Osteoblast (primary cell): ENCODE measurements around the gene SAP30L. TPM values are rescaled to one million over a fixed set of nuclear protein-coding genes. Genes with fewer than 3 reads are reported as not detected.
A peak's percentile ranks its signal among the peaks of the same experiment; 100 is the strongest.

Experiments used
- DNase-seq: peaks from one replicate; pipeline ENCODE4 v3.0.0; 2011; ENCODE audit warnings: low spot score, mixed read lengths; ENCODE audit not compliant: insufficient read length; ENCODE audit errors: missing footprints
- H2AFZ ChIP-seq: 2 replicates; pipeline ENCODE4 v1.6.0; 2011; ENCODE audit warnings: mild to moderate bottlenecking, low read length
- H3K27ac ChIP-seq: 2 replicates; pipeline ENCODE4 v1.5.1; 2011; ENCODE audit warnings: mild to moderate bottlenecking, low read depth, low read length, moderate library complexity
- H3K27me3 ChIP-seq: 2 replicates; pipeline ENCODE4 v1.6.0; 2012; ENCODE audit warnings: mild to moderate bottlenecking, control low read depth, inconsistent platforms, low read length, moderate library complexity; ENCODE audit not compliant: insufficient read depth
- H3K36me3 ChIP-seq: 2 replicates; pipeline ENCODE4 v1.5.1; 2011; ENCODE audit warnings: mild to moderate bottlenecking, low read length, control low read depth, moderate library complexity; ENCODE audit not compliant: insufficient read depth
- H3K4me1 ChIP-seq: 2 replicates; pipeline ENCODE4 v1.5.1; 2011; ENCODE audit warnings: mild to moderate bottlenecking, low read length, control low read depth, moderate library complexity; ENCODE audit not compliant: insufficient read depth
- H3K4me2 ChIP-seq: 2 replicates; pipeline ENCODE4 v1.6.0; 2011; ENCODE audit warnings: mild to moderate bottlenecking, low read length; ENCODE audit not compliant: insufficient read depth
- H3K4me3 ChIP-seq: fragments of 200-600 bp; sonication (generic); 3 replicates; pipeline ENCODE4 v1.5.1; 2012; ENCODE audit warnings: mild to moderate bottlenecking, low read length, inconsistent platforms; ENCODE audit not compliant: insufficient read depth
- H3K79me2 ChIP-seq: 2 replicates; pipeline ENCODE4 v1.6.0; 2012; ENCODE audit warnings: mild to moderate bottlenecking, low read length, control low read depth, inconsistent platforms; ENCODE audit not compliant: insufficient read depth
- H3K9me3 ChIP-seq: 2 replicates; pipeline ENCODE4 v1.5.1; 2011; ENCODE audit warnings: low read depth, low read length, control low read depth
- H4K20me1 ChIP-seq: 2 replicates; pipeline ENCODE4 v1.6.0; 2012; ENCODE audit warnings: mild to moderate bottlenecking, low read length, control low read depth; ENCODE audit not compliant: insufficient read depth
- total RNA-seq: library from RNA; depleted of rRNA; stranded (reverse); fragments of >200 nt; gene quantifications from 2 replicates; pipeline ENCODE4 v1.2.3, GENCODE V29; 2012
- TF ChIP-seq, protein P1 (sequence below): IDR thresholded peaks from 2 replicates; pipeline ENCODE4 v1.5.1; 2011; ENCODE audit warnings: mild to moderate bottlenecking, low read depth, low read length, moderate library complexity; ENCODE audit errors: extremely low read depth

Gene SAP30L
- total RNA-seq, 1 donor, result 32.2 TPM

DNA sequence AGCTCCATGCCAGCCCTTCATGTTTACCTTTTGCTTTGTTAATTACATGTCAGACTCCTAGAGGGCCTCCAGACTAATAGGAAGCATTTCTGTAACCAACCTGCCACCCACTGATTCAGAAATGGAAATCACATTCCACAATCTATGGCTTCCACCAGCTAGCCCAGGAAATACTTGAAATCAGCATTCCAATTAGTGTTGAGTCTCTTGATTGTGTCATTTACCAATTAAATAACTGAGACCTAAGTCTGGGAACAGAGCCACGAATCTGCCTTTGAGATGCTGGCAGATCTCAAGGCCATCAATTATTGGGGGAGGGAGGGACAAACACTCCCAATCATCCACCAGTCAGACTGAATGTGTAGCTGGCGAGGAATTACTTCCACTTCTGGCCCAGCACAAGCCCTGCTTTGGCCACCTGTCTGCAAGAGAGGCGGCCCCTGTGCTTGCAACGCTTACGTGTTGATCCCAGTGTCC is 27.4 kb upstream of the SAP30L start:
- no peak overlapping the region for H3K4me2 ChIP-seq
- no peak overlapping the region for H2AFZ ChIP-seq
- no peaks in the 10 kb centered on the region for H3K27me3 ChIP-seq
- TF ChIP-seq, protein P1, sequence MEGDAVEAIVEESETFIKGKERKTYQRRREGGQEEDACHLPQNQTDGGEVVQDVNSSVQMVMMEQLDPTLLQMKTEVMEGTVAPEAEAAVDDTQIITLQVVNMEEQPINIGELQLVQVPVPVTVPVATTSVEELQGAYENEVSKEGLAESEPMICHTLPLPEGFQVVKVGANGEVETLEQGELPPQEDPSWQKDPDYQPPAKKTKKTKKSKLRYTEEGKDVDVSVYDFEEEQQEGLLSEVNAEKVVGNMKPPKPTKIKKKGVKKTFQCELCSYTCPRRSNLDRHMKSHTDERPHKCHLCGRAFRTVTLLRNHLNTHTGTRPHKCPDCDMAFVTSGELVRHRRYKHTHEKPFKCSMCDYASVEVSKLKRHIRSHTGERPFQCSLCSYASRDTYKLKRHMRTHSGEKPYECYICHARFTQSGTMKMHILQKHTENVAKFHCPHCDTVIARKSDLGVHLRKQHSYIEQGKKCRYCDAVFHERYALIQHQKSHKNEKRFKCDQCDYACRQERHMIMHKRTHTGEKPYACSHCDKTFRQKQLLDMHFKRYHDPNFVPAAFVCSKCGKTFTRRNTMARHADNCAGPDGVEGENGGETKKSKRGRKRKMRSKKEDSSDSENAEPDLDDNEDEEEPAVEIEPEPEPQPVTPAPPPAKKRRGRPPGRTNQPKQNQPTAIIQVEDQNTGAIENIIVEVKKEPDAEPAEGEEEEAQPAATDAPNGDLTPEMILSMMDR, result no peak
- H3K36me3 ChIP-seq, result peaks cover 35% of the 10 kb centered on the region
- no peaks in the 10 kb centered on the region for H3K79me2 ChIP-seq
- H3K9me3 ChIP-seq, result no peaks in the 10 kb centered on the region
- H3K4me3 ChIP-seq, result no peak overlapping the region
- DNase-seq, result no peak
- H3K27ac ChIP-seq, result no peak overlapping the region
- peaks cover 2% of the 10 kb centered on the region for H4K20me1 ChIP-seq
- H3K4me1 ChIP-seq, result no peaks in the 10 kb centered on the region

DNA sequence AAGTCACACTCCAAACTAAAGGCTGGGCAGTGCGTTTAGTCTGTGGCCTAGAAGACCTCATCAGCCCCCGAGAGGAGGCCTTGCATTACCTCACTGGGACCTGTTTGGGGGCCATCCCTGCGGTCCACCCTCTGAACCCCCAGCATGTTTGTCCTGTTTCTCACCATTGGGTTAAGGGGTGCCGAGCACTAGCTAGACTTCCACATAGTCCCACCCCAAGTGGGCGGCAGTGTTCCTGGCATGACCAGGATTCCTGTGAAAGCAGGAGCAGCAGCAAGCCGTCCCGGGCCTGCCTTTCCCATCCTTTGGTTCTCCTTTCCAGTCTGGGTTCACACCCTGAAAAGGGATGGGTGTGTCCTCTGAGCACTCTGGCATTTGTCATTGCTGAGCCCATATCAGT is 26.6 kb upstream of the SAP30L start:
- DNase-seq, result no peak
- H3K9me3 ChIP-seq, result no peaks in the 10 kb centered on the region
- TF ChIP-seq, protein P1, result no peak
- peaks cover 33% of the 10 kb centered on the region for H3K36me3 ChIP-seq
- H3K4me2 ChIP-seq, result no peak overlapping the region
- H4K20me1 ChIP-seq, result peaks cover 2% of the 10 kb centered on the region
- no peak overlapping the region for H3K4me3 ChIP-seq
- H3K27ac ChIP-seq, result no peak overlapping the region
- H2AFZ ChIP-seq, result no peak overlapping the region
- H3K4me1 ChIP-seq, result no peaks in the 10 kb centered on the region
- H3K79me2 ChIP-seq, result no peaks in the 10 kb centered on the region
- H3K27me3 ChIP-seq, result no peaks in the 10 kb centered on the region

DNA sequence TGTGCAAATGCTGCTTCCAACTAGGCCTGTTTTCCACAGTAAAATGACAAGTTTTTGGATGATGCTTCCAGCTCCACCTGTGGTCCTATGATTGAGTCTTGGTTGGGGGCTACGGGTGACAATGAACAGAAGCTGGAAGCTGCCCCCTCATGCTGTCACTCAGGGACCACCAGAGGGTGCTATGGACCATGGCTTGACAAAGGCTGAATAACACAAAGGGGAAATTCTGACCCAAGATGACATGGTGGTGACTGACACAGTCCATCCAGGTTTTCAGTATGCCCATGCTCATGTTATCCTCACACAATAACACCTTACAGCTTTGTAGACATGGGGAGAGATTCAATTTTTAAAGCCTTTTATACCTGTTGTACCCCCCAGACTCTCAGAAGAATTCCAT is 23.9 kb upstream of the SAP30L start:
- no peak overlapping the region for H3K4me2 ChIP-seq
- no peaks in the 10 kb centered on the region for H3K4me1 ChIP-seq
- H4K20me1 ChIP-seq, result peaks cover 2% of the 10 kb centered on the region
- no peaks in the 10 kb centered on the region for H3K9me3 ChIP-seq
- H3K27me3 ChIP-seq, result no peaks in the 10 kb centered on the region
- TF ChIP-seq, protein P1, result peak; percentile 52
- no peak overlapping the region for H3K4me3 ChIP-seq
- H2AFZ ChIP-seq, result no peak overlapping the region
- no peak overlapping the region for H3K27ac ChIP-seq
- H3K79me2 ChIP-seq, result no peaks in the 10 kb centered on the region
- peaks cover 28% of the 10 kb centered on the region for H3K36me3 ChIP-seq
- no peak for DNase-seq

DNA sequence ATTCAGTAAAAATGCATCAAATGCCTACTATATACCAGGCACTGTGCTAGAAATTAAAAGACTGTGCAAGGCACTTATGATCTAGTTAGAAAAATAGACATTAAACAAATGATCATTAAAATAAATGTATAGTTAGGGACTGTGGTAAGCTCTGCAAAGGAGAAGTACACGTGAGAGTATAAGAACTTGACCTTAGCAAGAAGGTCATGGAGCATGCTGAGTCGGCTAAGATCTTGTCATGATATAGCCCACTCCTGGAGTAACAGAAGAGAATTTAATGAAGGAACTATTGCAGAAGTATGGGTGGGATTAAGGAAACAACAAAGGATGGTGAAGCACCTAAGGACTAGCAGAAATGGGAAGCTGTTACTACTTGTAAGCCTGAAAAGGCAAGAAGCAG is 23.5 kb upstream of the SAP30L start:
- Histone ChIP-seq H2AFZ (no peak overlapping the region), H3K79me2 (no peaks in the 10 kb centered on the region), H3K36me3 (peaks cover 23% of the 10 kb centered on the region), H3K27me3 (no peaks in the 10 kb centered on the region), H3K4me1 (no peaks in the 10 kb centered on the region), H3K27ac (no peak overlapping the region), H3K4me3 (no peak overlapping the region), H4K20me1 (peaks cover 2% of the 10 kb centered on the region), H3K4me2 (no peak overlapping the region), H3K9me3 (no peaks in the 10 kb centered on the region)
- TF ChIP-seq, protein P1, result no peak
- no peak for DNase-seq
